Activated T-cell treated with anti-CD3 and anti-CD28 coated beads for 4 hours (primary cell): ENCODE data around the gene DNAI1.

Experiments used
- DNase-seq: peaks from one replicate; pipeline ENCODE4 v3.0.0-alpha.2; 2020

Gene DNAI1

GRCh38 chr9:34492051-34492450 lies 33.4 kb downstream of the DNAI1 start:
- no peak for DNase-seq

DNA sequence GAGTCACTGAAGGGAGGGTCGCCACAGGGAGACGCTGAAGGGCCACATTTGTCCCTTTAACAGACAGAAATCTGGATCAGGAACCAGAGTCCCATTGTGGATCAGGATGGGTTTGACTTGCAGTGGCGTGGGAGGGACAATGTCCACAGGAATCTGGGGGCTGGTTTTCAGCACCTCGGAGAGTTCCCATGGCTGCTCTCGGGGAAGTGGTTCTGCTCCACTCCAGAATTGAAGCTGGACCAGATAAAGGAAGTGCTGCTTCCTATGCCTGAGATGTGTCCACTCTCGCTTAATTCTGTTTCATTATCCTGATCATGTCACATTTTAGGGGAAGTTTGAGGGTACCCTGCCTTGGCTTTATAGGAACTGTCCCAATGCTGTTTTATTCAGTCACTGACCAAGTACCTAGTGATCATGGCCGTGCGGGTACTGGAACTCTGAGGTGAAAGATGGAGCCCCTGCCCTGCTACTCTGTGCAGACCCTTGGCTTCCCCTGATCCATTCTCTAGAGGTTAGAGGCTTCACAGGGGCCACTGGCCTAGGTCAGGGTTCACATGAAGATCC lies 35.4 kb downstream of the DNAI1 start:
- DNase-seq: no peak

DNA sequence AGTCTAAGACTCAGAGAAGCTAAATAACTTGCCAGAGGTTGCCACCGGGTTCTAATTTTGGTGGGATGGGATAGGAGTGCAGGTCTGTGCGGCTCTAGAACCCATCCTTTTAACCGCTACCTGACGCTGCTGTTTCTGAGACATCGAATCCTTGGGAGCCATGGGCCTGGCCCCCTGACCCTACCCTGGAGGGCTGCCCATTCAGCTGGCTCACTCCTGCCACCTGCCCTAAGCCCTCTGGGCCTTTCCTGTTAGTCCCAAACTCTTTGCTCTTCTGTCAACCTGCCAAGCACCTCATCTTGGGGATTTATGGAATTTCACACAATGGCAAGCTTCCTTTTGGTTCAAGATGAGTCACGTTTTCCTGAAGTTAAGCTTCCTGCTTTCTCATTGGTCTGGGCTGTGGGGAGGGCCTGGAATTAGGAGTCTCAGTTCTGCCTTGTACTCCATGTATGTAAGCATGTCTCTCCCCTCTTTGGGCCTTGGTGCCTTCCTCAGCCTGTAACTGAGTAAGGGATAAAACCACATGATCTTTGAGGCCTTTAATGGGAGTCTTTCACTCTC lies 37.6 kb downstream of the DNAI1 start:
- DNase-seq: no peak

DNA sequence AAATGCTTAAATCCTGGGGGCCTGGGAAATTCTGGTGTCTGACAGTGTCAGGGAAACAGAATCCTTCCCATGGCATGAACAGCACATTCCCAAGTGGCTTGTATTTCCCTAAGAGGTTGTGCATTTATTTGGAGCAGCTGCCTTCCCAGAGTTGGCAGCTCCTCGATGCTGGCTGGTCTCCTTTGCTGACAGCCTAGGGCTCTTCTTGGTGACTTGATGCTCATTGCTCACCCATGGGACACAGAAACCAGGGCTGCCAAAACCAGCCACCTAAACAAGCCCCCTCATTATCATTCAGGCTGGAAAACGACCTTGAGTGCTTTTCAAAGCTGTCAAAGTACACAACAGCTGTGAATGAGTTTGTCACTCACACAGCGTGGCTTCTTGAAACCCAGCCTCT lies 39.9 kb downstream of the DNAI1 start:
- DNase-seq: no peak

DNA sequence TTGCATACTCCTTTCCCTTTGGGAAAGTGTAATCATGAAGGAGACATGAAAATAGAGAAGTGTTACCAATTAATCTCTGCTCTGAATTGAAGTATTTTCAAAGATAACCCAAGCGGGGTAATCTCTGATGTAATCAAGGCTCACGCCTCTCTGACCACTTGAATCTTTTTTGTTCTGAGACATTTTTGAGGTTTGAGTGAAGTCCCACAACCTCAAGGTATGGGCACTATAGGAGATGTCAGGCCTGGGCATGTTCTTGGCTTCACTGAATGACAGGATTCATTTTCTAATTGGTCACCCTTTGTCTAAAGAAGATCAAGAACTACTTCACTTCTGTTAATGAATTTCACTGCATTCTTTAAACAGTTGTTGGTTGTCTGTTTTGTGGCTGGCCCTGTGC lies 40.5 kb downstream of the DNAI1 start:
- DNase-seq: no peak

GRCh38 chr9:34500623-34501267 lies 42.1 kb downstream of the DNAI1 start:
- peak; percentile 74 for DNase-seq

DNA sequence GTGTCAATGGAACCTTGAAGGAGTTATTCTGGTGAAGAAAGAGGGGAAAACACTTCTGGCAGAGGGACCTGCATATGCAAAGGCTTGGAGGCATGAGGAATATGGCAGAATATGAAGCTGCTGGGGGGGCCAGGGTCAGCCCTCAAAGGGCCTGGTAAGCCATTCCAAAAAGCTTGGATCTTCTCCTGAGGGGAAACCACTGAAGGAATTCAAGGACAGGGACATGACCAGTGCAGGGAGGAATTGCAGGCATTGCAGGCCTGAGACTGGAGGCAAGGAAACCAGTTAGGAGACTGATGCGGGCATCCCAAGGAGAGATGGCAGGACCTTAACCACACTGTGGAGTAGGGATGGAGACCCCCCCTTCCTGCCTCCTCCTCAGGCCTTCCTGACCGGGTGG lies 42.8 kb downstream of the DNAI1 start:
- no peak for DNase-seq

DNA sequence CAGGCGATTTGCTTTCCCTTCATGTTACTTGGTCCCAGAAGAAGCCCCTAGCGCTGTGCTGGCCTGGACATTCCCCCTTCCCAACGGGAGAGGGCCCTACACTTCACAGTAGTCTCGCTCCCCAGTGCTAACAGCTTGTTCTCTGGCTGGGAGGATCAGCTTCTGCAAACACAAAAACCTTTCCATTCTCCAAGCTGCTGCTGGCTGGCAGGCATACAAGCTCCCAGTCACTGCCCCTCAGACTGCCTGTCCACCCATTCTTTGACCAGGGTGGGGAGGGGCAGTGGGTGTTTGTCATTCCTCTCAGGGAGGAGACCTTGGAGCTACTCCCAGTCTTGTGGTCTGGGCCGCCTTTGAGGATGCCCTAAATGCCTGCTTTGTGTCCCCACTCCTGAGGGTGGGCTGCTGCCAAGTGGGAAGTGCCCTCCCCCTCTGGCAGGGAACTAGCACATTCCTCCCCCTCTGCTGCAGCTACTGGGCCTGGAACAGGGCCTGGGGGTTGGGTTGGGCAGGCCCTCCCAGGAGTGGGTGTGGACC lies 43.4 kb downstream of the DNAI1 start:
- DNase-seq: no peak

GRCh38 chr9:34502471-34502870 lies 43.9 kb downstream of the DNAI1 start:
- DNase-seq: no peak

DNA sequence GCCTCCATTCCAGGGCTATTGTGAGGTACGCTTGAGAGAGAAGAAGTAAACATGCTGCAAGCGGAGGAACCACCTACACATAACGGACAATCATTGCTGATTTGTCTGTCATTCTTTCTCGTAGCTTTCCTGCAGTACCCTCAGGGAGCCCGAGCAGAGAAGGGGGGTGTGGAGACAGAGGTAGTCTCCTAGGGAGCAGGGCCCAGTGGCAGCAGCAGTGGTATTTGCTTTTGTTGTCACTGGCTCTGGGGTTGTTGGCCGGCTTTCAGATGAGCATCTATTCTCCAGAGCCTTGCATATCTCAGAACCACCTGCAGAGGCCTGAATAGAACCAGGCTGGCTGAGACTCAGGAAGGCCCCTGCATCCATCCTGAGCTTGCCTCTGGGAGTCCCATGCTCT lies 44.3 kb downstream of the DNAI1 start:
- no peak for DNase-seq

DNA sequence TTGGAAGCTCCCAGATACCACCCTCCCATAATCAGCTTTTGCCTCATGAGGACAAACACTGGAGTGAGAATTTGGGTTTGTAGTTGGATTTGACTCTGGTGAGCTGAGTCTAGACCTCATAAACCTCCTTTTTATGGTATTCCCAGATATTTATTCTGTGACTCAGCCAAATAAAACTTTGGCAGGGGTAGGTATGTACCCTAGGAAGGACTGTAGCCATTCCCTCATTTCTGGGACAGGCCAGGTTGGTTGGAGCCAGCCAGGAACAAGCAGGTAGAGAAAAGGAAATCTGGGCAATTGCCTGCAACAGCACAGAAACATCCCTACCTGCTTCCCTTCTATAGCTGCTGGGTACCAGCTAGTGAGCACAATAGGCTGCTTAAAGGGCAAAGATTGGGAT lies 44.8 kb downstream of the DNAI1 start:
- DNase-seq: no peak

DNA sequence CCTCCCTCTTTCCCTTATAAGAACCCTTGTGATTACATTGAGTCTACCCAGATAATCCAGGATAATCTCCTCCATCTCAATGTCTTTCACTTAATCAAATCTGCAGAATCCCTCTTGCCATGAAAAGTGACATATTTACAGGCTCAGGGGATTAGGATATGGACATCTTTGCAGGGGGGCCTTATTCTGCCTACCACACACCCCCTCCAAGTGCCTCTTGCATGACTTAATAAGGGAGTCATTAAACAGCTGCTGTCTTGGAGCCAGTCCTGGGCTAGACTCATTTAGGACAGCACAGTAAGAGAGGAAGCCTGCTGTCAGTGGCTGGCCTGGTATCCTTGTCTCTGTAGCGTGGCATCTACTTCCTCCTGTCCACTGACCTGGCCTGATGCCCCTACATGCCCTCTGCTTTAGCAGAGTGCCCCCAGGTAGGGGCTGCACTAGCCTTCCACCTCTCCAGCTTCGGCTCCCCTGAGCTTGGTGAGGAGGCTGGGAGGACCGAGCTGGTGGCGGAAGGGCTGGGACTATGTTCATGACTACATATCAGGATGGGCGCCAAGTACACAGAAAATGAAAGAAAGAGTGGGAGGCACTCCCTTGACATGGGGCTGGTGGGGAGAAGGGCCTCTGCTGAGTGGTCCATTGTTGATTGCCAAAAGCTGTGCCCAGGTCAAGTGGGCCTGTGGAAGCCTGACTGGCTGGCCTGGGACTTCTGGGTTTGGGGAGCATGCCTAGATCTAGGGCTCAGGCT lies 46.9 kb downstream of the DNAI1 start:
- DNase-seq: no peak

- DNase-seq: no peak
Measured at GRCh38 chr9:34506623-34507022, 48.0 kb downstream of the DNAI1 start.

DNA sequence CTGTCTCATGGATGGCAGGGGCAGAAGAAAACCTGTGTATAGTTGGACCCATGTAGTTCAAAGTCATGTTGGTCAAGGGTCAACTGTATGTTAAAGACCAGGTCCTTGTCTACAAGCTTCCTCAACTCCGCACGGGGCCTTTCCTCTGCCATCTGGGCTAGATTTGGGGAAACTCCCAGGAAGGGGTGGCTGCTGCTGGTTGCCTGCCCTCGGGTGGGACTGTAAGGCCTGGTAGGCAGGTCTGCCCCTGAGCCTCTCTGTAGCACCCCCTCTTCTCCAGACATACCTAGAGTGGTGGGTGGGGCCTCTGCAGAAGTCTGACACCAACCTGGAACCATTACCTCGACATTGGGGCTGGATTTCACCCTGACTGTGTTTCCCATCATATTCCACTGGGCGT lies 49.0 kb downstream of the DNAI1 start:
- no peak for DNase-seq

DNA sequence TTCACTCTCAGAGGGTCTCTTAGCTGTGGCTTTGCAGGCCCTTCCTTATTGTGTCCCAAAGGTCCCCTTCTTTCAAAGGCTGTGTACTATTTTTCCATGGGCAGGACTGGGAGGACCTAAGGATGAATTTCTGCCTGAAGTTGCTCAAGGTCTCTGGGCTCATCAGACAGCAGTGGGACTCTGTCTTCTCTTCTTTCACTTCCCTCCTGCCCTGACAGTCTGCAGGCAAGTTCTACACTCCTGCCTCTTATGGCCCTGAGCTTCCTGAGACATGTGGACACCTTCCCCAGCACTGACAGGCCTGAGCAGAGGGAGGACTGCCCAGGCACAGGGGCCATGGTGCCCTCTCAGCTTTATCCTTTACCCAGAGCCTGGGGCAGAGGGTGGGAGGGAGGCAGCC lies 49.4 kb downstream of the DNAI1 start:
- no peak for DNase-seq

DNA sequence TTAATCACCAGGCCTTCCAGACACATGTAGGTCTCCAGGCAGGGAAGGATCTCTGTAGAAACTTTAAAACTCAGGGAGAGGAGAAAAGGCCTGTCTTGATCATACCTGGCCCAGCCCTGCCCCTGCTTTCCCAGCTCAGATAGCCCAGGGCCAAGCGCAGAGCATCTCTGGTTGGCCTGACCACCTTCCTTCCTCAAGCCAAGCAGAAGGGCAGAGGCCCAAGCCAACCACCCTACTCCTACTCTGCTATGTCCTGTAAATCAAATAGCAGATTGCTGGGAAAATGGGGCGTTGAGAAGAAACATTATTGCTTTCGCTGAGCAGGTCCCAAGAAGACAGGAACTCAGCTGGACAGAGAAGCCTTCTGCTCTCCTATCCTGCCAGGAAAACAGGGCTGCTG lies 49.9 kb downstream of the DNAI1 start:
- no peak for DNase-seq

DNA sequence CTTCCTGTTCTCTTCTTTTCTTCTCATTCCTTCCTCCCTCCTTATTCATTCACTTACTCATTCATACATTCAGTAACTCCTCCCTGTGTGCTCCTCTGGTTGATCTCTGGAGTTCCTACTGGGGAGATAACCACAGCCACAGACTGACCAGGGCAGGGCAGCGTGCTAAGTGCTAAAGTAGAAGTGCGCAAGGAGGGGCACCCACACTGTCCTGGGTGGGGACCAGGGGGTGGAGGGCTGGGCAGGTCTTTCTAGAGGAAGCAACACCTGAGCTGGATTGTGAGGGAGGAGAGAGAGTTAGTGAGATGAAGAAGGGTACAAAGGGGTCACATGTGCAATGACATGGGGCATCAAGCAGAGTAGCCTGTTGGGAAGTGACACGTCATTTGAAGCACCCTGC lies 50.3 kb downstream of the DNAI1 start:
- DNase-seq: no peak

- DNase-seq: no peak
Measured at GRCh38 chr9:34510497-34511468, 52.2 kb downstream of the DNAI1 start.

DNA sequence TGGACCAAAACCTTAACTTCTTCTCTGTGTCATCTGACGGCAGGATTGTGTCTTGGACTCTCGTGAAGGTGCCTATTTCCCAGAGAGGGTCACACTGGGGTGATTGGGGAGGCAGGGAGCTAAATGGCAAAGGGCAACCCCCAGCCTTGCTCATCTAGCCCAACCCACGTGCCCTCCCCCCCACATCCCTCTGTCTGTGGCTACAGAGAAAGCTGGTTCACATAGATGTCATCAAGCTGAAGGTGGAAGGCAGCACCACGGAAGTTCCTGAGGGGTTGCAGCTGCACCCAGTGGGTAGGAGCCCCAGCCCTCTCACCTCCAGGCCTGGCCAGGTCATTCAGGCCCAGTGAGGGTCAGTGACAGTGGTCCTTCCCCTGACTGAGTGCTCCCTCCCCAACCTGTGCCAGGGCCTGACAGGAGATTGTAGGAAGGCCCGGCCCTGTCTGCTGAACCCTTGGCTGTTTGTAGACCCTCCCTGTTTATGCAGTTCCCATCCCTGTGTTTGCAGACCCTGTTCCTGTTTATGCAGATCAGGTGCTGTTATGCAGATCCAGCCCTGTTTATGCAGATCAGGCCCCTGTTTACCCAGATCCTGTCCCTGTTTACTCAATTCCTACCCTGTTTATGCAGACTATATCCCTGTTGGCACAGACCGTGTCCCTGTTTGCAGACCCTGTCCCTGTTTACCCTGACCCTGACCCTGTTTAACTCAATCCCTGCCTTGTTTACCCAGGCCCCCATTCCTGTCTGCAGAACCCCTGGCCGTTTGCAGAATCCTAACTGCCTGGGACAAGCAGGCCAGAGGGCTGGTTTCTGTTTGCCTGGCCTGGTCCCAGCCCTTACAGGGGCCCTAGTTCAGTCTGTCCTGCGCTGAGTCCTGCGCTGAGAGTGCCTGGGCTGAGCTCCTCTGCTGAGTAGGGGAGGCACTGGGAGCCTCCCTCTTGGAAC lies 53.8 kb downstream of the DNAI1 start:
- no peak for DNase-seq

- no peak for DNase-seq
Measured at GRCh38 chr9:34513567-34514214, 55.1 kb downstream of the DNAI1 start.

DNA sequence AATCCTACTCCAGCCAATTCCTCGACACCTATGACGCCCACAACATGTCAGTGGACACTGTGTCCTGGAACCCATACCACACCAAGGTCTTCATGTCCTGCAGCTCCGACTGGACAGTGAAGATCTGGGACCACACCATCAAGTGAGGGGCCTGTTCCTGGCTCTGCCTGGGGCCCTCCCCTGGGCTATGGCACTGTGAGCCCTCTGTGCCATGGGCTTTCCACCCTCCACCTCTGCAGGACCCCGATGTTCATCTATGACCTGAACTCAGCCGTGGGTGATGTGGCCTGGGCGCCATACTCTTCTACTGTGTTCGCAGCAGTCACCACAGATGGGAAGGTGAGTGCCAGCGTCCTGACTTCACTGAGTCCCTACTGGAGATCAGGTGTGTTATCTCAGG lies 55.8 kb downstream of the DNAI1 start:
- DNase-seq: no peak
